Keratinocyte (primary cell): ENCODE results near the gene GFI1.

ENCODE experiments used
- CTCF ChIP-seq, 3 experiments: IDR thresholded peaks in 1 of 3; conservative IDR thresholded peaks in 1 of 3; optimal IDR thresholded peaks in 1 of 3; 2 replicates in 2 of 3; 3 replicates in 1 of 3; pipeline versions ENCODE3 to v1.5.1; 2011; ENCODE audit warnings: low read length in 3 of 3, mild to moderate bottlenecking in 3 of 3, moderate library complexity in 2 of 3, control low read depth in 1 of 3, inconsistent platforms in 1 of 3; ENCODE audit not compliant: insufficient read depth in 2 of 3; ENCODE audit errors: extremely low read depth in 1 of 3
- EZH2 ChIP-seq: IDR thresholded peaks from one replicate; pipeline ENCODE4 v1.6.1; 2012; ENCODE audit warnings: inconsistent platforms, mild to moderate bottlenecking, low read length, moderate library complexity

GRCh38 chr1:92446546-92446945 is 40.2 kb downstream of the GFI1 start:
- no peak for TF ChIP-seq CTCF (optimal IDR thresholded peaks at IDR 0.05 in 1 of 3, IDR thresholded peaks at IDR 0.05 in 1 of 3, conservative IDR thresholded peaks at IDR 0.05 in 1 of 3; ENCODE audit: extremely low read depth in 1 of 3, insufficient read depth in 2 of 3, low read length in 3 of 3)
- TF ChIP-seq EZH2 = no peak
